GM21423 (cell line): ENCODE results near the gene COQ10A.
"Not testable (repeated sequence)": the region's sequence is repeated elsewhere in the genome, so short reads cannot be mapped to it uniquely, and the experiment has no call there.

Experiments
- ATAC-seq: cut with Tn5 transposase; IDR thresholded peaks from one replicate; pipeline ENCODE4 v1.9.1; 2021; ENCODE audit warnings: mild to moderate bottlenecking, moderate library complexity; ENCODE audit not compliant: unreplicated experiment

Gene COQ10A

DNA sequence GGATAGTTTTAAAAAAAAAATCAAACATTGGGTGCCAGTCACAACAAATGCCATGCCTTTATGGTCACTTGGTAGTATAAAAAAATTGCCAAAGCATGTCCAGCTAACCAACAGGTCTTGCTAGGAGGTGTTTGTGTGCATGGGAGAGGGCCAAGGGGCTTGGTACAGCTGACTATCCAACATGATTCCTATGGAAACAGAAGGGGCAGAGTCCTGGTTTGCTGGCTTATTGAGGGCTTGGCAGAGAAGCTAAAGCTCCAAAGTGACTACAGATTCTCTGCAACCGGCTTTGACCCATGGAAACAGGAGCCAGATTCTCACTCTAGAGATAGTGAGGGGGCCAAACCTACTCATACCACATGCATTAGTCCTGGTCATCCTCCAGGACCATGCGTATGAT lies 5.7 kb downstream of the COQ10A start:
- not testable (repeated sequence) for ATAC-seq

- ATAC-seq, result no peak
These were observed 7.6 kb downstream of the COQ10A start for GRCh38 chr12:56274299-56274698.

GRCh38 chr12:56278905-56279304 lies 12.2 kb downstream of the COQ10A start:
- ATAC-seq, result no peak

DNA sequence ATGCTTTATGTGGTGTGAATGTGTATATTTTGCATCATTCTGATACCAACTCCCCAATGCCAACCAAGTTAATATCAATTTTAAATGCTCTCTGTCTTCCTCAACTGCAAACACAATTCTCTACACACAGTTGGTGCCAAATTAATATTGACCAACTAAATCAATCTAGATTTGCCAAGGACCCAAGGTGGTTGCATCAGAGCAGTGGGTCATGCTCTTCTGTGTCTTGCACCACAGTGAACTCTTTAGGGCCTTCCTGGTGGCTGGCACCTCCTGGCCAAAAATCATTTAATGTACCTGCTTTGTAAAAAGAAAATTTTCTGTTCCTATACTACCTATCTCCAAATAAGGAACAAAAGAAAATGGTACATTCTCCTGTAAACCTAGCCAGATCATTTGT lies 14.1 kb downstream of the COQ10A start:
- no peak for ATAC-seq

DNA sequence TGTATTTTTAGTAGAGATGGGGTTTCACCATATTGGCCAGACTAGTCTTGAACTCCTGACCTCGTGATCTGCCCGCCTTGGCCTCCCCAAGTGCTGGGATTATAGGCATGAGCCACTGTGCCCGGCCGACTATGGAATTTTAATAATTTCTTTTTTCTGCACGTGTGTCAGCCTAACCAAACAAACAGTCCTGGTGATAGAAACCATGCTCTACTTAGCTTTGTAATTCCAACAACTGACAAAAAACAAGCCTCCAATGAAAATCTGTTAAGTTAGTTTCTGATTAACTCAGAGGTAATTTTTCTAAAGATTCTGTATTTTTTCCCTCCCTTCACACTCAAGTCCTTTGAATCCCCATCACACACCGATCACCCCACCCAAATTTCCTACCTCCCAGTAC lies 15.3 kb downstream of the COQ10A start:
- no peak for ATAC-seq

DNA sequence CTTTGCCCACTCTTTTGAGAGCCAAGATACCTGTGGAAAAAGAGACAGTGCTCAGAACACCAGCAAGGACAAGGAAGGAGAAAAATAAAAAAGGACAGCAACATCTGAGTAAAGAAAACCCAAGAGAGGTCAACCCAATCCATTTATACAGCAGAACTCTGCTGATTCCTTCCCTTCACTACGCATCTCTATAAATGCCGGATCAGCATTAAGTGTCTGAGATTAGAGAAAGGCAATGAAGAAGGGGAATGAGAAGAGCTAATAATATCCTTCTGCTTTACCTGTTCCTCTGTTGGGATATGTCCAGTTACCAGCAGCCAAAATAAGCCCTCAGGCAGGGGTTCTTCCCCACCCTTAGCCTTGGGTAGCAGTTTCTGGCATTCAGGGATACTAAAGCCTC lies 15.8 kb downstream of the COQ10A start:
- no peak for ATAC-seq

DNA sequence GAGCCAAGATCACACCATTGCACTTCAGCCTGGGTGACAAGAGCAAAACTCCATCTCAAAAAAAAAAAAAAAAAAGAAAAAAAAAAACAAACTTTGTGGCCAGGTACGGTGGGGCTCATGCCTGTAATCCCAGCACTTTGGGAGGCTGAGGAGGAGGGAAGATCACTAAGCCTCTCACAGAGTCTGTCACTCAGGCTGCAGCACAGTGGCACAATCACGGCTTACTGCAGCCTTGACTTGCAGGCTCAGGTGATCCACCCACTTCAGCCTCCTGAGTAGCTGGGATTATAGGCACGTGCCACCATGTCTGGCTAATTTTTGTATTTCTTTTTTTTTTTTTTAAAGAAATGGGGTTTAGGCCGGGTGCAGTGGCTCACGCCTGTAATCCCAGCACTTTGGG lies 17.5 kb downstream of the COQ10A start:
- ATAC-seq, result not testable (repeated sequence)

GRCh38 chr12:56286044-56286830 lies 19.5 kb downstream of the COQ10A start:
- ATAC-seq, result no peak

- ATAC-seq, result no peak
These were observed 22.1 kb downstream of the COQ10A start for GRCh38 chr12:56288705-56289387.

DNA sequence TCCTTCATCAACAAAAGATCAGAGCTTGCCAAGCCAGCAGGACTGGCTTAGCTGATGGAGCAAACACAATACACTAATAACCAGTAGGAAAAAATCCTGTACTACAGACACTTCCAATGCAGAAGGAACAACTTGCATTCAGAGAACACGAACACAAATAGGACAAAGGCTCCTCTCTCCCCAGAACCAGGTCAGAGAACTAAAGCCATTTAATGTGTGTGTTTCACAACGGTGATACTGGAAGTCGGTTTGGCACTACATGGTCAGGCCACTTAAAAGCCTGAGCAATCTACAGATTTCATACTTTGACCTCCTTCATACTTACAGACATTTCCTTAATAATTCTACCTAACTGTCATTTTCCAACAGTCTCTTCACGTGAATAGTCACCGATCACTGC lies 27.1 kb downstream of the COQ10A start:
- no peak for ATAC-seq

- no peak for ATAC-seq
These were observed 29.6 kb downstream of the COQ10A start for GRCh38 chr12:56296295-56296694.

GRCh38 chr12:56297400-56297799 lies 30.7 kb downstream of the COQ10A start:
- no peak for ATAC-seq

DNA sequence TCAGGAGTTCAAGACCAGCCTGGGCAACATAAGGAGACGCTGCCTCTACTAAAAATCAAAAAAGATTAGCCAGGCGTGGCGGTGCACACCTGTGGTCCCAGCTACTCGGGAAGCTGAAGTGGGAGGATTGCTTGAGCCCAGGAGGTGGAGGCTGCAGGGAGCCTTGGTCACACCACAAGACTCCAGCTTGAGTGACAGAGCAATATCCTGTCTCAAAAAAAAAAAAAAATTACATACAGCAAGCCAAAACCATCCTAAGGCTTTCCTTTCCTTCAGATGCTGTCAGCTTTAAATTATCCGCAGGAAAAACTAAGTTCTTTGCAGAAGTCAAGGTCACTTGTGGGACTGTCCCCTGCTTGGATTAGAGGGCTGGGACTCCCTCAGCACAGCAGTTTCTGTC lies 32.1 kb downstream of the COQ10A start:
- ATAC-seq, result no peak

DNA sequence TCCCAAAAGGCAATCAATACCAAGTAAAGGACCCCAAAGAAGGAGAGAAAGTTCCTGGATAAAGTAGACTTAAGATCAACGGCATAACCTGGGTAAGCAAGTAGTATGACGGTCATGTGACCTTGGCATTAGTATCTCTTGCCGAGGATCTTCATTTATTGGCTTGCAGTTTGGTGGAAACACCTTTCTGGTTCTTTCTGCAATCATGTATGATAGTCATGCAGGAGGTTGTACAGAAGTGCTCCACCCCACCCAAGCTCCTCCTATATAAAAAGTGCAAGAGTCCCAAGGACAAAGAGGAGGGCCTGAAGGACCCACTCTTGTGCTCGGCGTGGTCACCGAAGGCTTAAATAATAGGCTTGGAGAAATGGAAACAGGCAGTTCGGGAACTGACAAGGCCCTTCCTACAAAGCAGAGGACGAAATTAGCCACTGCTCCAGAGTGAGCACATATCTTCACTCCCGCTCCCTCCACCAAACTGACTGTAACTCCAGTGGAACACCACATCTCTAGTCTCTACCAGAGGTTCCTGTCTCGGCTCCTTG lies 32.6 kb downstream of the COQ10A start:
- no peak for ATAC-seq

GRCh38 chr12:56299853-56300643 lies 33.3 kb downstream of the COQ10A start, which contains the start of gene CS:
TSS of gene CS (minus strand) at chr12:56300330. CDS start at chr12:56300201, 129 bp downstream.
- ATAC-seq, result peak; percentile 93

GRCh38 chr12:56300644-56301464 lies 34.1 kb downstream of the COQ10A start:
- ATAC-seq, result no peak

- no peak for ATAC-seq
These were observed 37.5 kb downstream of the COQ10A start for GRCh38 chr12:56304276-56304675.

DNA sequence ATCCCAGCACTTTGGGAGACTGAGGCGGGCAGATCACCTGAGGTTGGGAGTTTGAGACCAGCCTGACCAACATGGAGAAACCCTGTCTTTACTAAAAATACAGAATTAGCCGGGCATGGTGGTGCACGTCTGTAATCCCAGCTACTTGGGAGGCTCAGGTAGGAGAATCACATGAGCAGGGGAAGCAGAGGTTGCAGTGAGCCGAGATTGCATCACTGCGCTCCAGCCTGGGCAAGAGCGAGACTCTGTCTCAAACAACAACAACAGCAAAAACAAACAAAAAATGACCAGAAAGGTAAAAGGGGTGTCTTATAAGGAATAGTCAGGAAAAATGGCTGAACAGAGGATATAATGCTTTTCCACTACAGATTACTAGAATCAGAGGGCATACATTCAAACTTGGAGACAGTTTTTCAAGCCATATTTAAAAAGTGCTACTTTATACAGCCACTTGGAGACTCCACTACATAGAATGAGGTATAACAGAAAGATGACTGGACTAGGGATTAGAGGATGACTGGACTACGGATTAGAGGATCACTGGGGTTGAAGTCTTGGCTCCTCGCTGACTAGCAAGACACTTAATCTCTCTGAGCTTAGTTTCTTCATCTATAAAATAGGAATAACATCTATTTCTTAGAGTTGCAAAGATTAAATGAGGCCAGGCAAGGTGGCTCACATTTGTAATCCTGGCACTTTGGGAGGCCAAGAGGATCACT lies 38.3 kb downstream of the COQ10A start:
- no peak for ATAC-seq

GRCh38 chr12:56307221-56307965 lies 40.7 kb downstream of the COQ10A start:
- ATAC-seq, result no peak
